NCI-H1436 treated with DMSO at 0.1 percent for 48 hours (cell line): Measurements from ENCODE around the gene CHSY3.

Source experiments
- DNase-seq: peaks from one replicate; lab custom pipeline; 2025; lab: John Stamatoyannopoulos, UW

The CHSY3 gene

GRCh38 chr5:129904102-129904666 lies at the start of gene CHSY3:
CHSY3 (plus strand) TSS chr5:129904465.
- DNase-seq, result no peak

DNA sequence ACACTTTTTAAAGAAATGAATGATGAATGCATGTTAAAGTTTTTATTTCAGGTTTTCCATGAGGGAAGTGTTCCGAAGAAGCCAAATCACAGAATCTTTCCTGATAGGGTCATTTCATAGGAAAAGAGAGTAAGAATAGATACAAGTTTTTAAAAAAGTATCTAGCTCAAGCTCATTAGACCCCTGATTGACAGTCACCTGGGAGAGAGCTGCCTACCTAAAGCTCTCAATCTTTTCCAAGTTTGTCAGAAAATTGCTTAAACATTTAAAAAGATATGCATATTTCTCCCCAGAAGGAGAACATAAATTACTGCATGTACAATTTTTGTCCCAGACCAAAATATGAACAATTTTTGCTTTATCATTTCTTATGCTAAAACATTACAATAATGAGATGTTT lies 47.9 kb upstream of the CHSY3 start:
- DNase-seq, result no peak

DNA sequence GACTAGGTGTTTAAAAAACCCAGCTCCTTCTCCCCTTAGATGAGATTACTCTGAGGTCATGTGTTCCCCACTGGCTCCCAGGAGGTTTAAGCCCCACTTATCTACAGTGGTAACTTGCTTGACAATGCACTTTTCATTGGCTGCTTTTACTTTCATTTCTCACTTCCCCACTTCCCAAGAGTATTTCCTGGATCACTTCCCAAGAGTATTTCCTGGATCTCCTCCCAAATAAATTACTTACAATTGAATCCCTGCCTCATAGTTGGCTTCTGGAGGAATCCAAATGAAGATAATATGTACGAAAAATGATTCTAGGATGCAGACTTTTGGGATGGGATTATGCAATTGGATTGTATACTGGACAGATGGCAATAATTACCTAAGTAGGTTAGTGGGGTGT lies 47.1 kb upstream of the CHSY3 start:
- no peak for DNase-seq

GRCh38 chr5:129858131-129858675 lies 46.1 kb upstream of the CHSY3 start:
- no peak for DNase-seq

DNA sequence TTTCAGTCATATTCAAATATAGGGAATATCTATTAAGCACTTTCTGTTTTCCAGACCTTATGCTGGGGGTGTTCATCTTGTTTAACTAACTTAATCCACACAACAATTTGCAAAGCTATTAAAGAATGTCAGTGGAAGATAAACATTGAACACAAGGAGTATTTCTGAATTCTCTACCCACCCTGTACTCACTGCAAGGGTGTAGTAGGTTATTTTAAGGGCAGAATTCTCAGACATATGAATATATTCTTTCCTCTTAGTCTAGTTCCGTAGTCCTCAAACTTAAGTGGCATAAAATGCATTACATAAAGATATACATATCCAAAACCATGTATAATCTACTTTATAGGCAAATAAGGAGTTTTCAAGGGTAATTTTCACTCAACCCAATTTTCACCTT lies 19.9 kb upstream of the CHSY3 start:
- DNase-seq, result no peak

GRCh38 chr5:129899454-129899853 lies 4.8 kb upstream of the CHSY3 start:
- no peak for DNase-seq

DNA sequence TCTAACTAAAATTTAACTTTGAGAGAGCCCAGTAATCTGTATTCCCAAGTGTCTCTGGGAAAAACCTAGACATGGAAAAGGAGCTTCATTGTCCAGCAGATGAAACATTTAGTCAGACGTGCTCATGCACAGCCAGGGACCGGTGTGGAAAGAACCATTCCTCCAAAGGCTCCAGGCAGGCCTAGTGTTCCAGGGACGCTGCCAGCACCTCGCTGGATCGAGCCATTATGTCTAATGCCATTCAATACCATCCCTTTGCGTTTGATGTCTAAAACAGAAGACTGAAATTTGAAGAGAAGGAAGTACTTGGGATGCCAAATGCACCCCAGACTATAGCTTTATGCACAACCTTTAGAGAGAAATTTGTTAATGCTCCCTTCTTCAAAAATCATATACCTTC lies 1.4 kb upstream of the CHSY3 start:
- DNase-seq, result no peak

DNA sequence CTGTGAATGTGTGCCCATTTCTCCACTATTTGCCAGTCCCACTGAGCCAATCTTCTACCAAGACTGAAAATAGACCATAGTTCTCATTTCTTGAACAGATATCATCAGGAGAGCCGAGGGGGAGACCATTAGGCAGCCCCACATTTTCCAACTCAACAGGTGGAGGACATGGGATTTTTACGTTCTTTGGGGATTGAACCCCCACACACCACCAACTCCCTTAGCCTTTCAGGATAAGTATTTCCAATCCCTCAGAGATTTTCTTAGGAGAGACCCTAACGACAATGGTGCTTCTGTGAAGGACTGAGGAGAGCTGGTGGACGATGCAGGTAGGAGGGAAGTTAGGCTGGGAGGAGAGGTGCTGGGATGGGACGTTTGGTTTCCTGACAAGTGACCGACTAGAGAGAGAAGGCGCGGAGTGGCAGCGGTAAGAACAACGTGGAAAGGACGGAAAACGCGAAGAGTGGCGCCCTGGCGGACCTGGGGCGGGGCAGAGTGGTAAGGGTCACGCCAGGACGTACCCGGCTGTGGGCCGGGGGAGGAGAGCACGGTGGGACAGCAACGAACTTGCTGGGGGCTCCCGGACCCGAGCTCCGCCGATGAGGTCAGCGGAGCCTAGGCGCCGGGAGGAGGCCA lies 681 bp upstream of the CHSY3 start:
- no peak for DNase-seq

- DNase-seq, result no peak
Measured at GRCh38 chr5:129904667-129905472, 605 bp downstream of the CHSY3 start.

DNA sequence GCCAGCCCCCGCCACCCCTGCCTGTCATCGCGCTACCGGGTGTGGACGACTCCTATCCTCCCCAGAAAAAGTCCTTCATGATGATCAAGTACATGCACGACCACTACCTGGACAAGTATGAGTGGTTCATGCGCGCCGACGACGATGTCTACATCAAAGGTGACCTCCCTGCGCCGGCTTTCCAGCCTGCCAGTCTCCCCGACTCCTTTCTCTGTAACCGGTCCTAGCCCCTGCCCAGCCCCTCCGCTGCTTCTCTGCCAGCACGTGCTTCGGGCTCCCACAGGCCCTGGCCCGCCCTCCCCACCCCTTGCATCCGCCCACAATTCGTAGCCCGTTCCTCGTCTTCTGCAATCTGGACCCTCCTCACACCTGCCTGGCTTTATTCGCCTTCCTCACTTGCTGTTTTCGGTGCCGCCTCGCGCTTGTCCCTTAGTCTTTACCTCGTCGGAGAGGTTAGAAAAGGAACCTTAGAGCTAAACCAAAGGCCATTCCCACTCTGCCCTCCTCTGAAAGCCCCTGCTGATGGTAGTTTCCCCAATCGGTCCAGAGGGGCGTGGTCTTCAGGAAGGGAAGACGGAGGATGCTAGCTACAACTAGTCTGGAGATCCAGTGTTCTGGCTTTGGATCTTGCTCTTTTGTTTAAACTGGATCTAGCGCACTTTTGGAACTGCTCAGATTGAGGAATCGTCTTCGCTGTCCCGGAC lies 1.4 kb downstream of the CHSY3 start:
- no peak for DNase-seq

GRCh38 chr5:129906177-129906887 lies 2.1 kb downstream of the CHSY3 start:
- no peak for DNase-seq

- DNase-seq, result no peak
Measured at GRCh38 chr5:129909225-129909624, 5.0 kb downstream of the CHSY3 start.

DNA sequence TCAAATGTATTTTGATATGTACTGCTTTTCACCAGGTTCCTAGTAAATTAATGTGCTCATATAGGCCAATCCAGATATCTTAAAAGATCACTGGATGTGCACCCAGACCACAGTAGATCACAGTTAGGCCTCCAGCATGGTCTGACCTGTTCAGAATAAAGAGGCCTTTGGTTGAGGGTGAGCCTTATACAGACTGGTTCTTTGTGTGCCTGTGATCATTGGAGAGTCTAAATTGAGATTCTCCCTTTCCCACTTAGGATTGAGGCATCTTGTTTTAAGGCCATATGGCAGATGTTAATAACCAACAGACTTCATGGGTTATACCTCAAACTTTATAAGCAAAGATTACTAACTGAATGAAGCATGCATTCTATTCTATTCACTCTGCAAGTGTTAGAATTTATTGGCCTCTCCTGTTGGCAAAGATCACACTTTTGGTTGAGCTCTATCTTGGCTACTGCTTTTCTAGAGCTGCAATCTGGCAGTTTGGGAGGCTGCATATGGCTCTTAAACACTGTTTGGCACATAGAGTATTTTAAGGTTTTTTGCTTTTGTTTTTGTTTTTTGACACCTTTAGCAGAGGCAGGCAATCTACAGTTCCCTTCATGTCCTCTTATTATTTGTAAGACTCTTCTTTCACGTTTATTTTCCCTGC lies 8.5 kb downstream of the CHSY3 start:
- no peak for DNase-seq

- no peak for DNase-seq
Measured at GRCh38 chr5:129915415-129915814, 11.2 kb downstream of the CHSY3 start.

DNA sequence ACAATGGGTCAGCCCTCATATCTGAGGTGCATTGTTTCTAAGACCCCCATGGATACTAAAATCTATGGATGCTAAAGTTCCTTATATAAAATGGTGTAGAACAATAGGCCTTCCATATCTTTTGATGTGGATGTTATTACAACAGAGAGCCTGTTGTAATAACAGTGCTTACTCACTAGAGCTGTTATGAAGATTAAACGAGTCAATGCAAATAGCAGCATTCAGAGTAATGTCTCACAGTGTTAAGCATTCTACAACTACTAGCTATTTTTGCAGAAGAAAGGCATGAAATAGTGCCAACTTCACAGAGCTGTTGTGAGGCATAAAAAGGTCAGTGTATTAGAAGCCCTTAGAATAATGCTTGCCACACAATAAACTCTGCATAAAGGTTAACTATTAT lies 13.0 kb downstream of the CHSY3 start:
- DNase-seq, result no peak

DNA sequence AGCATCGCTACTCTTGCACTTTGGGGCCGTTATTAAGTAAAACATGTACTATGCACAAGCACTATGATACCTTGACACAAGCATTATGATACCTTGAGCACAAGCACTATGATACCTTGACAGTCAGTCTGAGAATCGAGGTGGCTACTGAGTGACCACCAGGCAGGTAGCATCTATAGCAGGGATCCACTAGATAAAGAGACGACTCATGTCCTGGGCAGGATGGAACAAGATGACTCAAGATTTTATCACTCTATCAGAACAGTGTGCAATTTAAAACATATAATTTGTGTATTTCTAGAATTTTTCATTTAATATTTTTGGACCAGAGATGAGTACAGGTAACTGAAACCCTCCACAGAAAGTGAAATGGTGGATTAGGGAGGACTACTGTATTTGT lies 16.9 kb downstream of the CHSY3 start:
- no peak for DNase-seq

DNA sequence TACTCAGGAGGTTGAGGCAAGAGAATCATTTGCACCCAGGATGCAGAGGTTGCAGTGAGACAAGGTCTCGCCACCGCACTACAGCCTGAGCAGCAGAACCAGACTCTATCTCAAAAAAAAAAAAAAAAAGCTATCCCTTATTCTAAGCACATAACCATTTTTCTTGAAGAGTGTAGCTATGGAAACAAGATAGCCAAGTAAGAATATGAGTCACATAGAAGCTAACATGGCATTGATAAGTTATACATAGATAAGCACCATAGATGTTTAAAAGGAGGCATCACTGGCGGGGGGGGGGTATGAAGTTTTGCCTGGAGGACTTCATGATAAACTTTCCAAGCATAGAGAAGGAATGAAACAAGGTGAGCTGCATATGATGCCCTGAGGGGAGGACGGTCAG lies 26.0 kb downstream of the CHSY3 start:
- DNase-seq, result no peak

DNA sequence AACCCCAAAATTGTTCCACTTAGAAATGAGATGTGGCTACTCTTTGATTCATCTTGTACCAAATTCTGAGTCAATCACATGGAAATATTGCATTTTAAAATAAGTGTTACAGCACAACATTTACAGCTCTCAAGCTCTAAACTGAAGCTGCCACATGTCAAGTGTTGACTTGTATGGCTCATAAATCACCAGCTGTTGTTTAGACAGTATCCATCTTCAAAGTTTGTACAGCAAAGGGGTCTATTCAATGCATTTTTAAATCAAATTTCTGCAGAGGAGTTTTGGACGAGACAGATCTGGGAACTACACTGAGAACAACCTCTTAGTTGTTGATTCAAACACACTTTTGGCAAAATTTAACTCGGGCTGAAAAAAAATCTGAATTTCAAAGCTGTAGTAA lies 31.4 kb downstream of the CHSY3 start:
- DNase-seq, result no peak

- DNase-seq, result no peak
Measured at GRCh38 chr5:129938077-129938476, 33.8 kb downstream of the CHSY3 start.

DNA sequence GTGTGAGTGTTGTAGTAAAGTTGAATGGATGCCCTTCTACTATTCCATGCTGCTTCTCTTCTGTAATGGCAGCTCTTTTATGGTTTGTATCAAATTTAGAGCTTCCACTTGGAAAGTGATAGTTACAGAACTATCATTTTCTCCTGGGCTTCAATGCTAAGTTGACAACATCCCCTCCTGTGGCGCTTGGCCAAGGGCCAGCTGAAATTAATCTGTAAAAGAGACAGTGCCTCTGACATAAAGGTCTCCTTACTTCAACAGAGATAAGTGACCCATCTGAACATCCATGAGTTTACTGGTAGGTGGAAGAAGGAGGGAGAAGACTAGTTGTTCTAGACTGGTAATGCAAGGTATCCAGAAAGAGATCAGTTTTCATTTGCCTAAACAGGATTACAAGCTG lies 39.7 kb downstream of the CHSY3 start:
- no peak for DNase-seq

GRCh38 chr5:129945028-129945427 lies 40.8 kb downstream of the CHSY3 start:
- no peak for DNase-seq
